CD4-positive, alpha-beta T cell treated with Interleukin-15 for 1 hour (primary cell): ENCODE results near the gene COMMD10.

Experiments
- DNase-seq: peaks from one replicate; pipeline ENCODE4 v3.0.0-alpha.2; 2020

COMMD10 gene

GRCh38 chr5:116229131-116229689, 144.4 kb downstream of the COMMD10 start:
- DNase-seq = no peak

GRCh38 chr5:116231288-116231687, 146.5 kb downstream of the COMMD10 start:
- no peak for DNase-seq

- DNase-seq = no peak
These were observed 149.9 kb downstream of the COMMD10 start for GRCh38 chr5:116234681-116235080.

GRCh38 chr5:116237917-116238500, 153.2 kb downstream of the COMMD10 start:
- DNase-seq = no peak

DNA sequence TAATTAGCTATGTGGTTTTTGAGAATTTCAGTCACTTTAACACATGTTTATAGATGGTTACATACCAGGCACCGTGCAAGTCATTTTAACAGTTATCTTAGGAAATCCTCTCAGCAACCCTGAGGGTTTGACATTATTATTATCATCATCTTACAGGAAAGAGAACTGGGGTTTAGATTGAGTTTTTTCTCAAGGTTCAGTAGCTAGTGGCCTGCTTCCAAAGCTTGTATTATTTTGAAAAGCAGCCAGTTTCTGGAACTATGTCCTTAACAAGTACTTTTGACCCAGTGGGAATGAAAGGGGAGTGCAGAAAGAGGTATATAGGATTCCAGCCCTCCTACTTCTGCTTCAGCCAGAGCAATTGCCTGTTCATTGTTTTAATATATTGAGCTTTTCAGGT, 157.5 kb downstream of the COMMD10 start:
- DNase-seq = no peak

- no peak for DNase-seq
These were observed 163.6 kb downstream of the COMMD10 start for GRCh38 chr5:116248432-116248831.

DNA sequence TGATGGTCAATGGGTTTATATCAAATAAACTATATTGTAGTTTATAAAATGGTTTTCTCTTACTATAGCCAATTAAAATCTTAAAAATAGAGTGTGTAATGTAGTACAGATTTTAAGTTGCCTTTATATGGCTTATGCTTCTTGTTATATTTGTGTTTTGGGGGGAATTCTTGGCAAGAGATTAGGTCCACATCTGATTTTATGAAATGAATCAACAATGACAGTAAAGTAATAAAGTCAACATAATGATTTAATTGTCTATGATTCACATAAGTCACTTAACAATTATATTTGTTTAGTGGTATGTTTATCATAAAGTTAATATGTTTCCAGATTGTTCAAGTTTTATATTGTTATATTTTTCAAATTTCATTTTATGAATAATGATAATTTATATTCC, 164.8 kb downstream of the COMMD10 start:
- DNase-seq = no peak

GRCh38 chr5:116256717-116257116, 171.9 kb downstream of the COMMD10 start:
- DNase-seq = no peak

DNA sequence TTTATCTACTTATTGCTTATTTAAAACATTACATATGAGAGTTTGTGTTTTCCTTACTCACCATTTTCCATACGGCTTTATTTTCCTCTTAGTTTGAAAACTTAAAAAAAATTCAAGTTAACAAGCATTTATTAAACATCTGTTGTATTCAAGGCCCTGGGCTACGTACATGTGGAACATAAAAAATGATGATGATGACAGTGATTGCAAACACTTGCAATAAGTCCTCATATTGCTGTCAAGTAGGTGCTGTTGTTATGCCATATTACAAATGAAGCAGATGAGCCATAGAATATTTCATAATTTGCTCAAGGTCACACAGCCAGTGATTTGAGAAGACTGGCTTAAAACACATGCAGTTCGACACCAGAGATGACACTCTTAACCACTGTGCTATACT, 180.6 kb downstream of the COMMD10 start:
- DNase-seq = no peak

- no peak for DNase-seq
These were observed 186.7 kb downstream of the COMMD10 start for GRCh38 chr5:116271446-116272025.

GRCh38 chr5:116272281-116272941, 187.6 kb downstream of the COMMD10 start:
- DNase-seq = no peak

GRCh38 chr5:116273448-116274242, 188.8 kb downstream of the COMMD10 start:
- DNase-seq = no peak

DNA sequence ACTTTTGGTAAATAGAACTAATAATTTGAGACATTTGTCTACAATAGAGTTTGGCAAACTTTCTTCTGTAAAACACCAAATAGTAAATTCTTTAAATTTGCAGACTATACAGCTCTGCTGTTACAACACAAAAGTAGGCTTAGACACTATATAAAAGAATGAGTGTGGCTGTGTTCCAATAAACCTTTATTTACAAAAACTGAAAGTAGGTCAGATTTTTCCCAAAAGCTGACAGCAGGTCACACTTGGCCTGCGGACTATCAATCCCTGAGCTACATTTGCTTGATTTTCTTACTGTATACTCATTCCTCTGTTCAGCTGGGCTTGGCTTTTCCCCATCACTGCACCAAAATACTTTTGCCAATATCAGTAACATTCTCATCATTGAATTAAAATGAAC, 189.4 kb downstream of the COMMD10 start:
- DNase-seq = no peak

DNA sequence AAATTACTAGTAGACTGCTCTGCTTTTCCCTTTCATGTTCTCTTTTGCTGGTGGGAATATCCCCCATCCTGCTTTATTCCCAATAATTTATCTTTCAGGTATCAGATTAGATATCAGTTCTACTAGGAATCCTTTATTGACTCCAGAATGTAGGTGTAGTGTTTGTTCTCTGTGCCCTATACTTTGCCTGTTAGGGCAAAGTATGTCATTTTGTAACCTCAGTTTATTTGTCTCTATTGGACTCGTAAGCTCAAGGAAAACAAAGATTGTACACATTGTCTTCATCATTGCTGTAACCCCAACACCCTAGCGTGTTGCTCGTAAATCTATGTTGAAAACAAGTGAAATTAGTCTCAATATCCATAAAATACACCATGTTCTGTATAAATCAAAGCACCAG, 190.5 kb downstream of the COMMD10 start:
- DNase-seq = no peak

GRCh38 chr5:116276952-116277351, 192.1 kb downstream of the COMMD10 start:
- DNase-seq = no peak

DNA sequence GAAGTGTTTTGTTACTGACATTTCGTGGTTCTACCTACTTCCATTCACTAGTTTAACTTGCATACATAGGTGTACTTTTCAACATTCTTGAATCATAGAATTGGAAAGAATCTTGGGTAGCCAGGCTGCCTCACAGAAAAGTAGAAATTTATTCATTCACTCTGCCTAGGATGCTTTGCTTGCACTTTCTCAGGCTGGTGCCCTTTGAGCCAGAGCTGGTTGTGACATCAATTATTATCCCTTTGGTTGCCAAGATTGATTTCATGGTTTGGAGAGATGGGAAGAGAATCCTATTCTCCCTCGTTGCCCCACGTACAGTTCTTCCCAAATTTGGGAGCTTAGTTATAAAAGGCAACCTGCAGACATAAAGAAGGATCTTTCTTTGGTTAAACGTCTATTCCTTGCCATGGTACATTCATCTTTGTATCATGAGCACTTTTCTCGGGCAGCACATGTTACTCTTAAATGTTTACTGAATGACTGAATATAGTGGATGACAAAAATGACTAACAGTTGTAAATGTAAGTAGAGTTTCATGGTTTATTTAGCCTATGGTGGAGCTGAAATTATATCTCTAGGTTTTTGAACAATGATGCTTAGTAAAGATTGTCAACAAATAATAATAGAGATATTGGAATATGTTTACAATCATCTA, 195.5 kb downstream of the COMMD10 start:
- no peak for DNase-seq

DNA sequence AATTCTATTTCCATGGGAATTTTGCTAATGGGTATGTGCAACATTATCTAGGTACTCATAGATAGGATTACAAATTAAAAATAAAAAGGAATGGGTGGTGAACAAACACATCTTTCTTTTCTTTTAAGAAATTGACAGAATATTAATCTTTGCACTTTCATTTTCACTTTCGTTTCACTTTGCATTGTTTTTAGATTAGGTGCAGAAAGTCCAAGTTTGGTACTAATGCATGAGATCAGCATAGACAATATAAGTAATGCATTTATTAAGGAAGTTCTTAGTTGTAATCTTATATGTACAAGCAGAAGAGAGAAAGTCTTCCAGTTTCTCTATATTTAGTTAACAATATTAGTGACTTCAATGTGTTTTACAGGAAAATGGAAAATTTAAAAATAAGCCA, 196.5 kb downstream of the COMMD10 start:
- no peak for DNase-seq

GRCh38 chr5:116288524-116288923, 203.7 kb downstream of the COMMD10 start:
- DNase-seq = no peak

DNA sequence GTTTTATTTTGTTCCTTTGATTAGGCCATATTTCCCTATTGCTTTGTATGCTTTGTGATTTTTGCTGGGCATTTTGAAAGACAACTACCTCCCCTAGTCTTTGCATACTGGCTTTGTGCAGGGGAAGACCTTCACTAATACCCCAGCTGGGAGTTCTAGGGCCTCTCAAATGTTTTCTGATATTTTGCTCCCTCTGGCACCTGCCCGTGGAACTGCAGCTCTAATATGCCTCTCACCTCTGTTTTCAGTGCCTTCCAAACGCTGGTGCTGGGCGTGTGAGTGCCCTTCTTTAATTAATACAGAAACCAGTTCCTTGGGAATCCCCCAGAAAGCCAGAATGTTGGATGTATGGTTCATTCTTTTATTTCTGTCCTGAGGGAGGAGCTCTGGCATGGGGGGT, 204.5 kb downstream of the COMMD10 start:
- no peak for DNase-seq

DNA sequence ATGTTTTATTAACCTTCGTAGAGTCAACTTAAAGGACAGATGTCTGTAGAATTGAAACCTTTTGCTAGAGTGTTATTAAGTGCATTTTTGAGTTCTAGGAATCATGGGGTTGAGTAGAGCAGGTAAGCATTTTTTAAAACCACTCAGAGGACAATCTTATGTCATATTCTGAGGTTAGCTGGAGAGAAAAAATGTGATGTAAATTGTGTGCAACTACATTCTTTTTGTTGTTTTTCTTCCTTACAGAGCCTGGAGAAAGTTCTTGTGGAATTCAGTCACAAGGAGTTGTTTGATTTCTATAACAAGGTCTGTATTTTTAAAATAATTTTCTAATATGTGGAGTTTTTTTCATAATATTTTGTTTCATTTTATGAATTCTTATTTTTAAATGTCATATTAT, 206.4 kb downstream of the COMMD10 start:
- no peak for DNase-seq

DNA sequence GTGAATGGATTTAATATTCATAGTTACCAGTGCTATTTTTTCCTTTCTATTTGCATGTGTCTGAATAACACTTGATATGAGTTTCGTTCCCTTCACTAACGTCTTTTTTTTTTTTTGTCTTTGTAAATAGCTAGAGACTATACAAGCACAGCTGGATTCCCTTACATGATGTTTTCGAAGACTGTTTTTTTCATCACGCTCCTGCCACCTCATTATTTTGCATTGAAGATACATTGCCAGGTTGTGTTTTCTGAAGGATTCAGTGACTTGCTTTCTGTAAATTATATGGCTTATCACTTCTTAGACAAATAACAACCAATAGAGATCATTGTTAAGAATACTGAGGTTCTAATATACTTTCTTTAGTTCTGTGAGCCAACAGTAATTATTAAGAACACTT, 207.5 kb downstream of the COMMD10 start:
- no peak for DNase-seq

GRCh38 chr5:116296335-116297072, 211.7 kb downstream of the COMMD10 start:
- no peak for DNase-seq
